SU-DHL-6 (cell line): ENCODE results near the gene DENND6B.

ENCODE experiments used
- EZH2phosphoT487 ChIP-seq: fragments of 200-600 bp; sonication (generic), shearing (Covaris generic); conservative IDR thresholded peaks from 2 replicates; pipeline ENCODE4 v1.6.1; 2018; ENCODE audit warnings: mild to moderate bottlenecking, antibody characterized with exemption, low read length, moderate library complexity, mixed read lengths
- TF ChIP-seq, protein P1 (sequence below): fragments of 200-600 bp; sonication (generic); IDR thresholded peaks from one replicate; pipeline ENCODE4 v1.5.1; 2017; ENCODE audit warnings: antibody characterized with exemption, mild to moderate bottlenecking, low read length, moderate library complexity; ENCODE audit not compliant: insufficient read depth, poor library complexity, severe bottlenecking

DNA sequence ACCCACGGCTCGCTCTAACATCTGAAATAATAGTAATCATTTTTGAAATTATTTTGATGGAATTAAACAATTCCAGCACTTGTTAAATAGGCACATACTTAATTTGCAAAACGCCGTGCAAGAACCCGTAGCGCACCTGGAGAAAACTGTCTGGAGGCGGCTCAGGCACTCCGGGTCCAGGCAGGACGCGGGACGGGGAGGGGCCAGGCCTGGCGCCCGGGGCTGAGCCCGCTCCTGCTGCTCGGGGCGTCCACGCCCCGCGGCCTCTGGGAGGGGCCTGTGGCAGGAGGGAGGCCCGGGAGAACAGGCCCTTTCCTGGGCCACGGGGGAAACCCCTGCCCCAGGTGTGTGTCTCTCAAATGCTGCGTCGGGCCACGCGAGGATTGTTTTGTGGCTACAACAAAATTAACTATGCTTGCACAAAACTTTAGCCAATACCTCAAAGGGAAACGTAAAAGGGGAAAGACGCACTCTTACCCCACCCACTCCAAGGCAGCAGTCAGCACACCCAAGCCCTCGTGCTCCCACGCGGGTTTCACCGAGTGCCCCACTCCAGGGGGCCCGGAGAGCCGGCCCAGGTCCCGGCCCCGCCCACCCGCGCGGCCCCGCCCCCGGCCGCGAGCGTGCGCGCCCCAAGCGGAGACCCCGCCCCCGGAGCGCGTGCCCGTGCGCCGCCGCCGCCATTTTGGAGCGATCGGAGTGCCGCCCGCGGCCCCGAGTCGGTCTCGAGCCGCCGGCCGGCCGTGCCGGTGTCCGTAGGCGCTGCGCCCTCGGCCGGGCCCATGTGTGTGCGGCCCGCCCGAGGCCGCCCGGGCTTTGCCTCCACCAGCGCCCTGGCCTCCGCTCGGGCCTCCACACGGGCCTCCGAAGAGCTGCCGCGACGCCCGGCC, 16.1 kb upstream of the DENND6B start, which contains the start of gene PPP6R2:
- TF ChIP-seq, protein P1, sequence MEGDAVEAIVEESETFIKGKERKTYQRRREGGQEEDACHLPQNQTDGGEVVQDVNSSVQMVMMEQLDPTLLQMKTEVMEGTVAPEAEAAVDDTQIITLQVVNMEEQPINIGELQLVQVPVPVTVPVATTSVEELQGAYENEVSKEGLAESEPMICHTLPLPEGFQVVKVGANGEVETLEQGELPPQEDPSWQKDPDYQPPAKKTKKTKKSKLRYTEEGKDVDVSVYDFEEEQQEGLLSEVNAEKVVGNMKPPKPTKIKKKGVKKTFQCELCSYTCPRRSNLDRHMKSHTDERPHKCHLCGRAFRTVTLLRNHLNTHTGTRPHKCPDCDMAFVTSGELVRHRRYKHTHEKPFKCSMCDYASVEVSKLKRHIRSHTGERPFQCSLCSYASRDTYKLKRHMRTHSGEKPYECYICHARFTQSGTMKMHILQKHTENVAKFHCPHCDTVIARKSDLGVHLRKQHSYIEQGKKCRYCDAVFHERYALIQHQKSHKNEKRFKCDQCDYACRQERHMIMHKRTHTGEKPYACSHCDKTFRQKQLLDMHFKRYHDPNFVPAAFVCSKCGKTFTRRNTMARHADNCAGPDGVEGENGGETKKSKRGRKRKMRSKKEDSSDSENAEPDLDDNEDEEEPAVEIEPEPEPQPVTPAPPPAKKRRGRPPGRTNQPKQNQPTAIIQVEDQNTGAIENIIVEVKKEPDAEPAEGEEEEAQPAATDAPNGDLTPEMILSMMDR, result no peak
- TF ChIP-seq EZH2phosphoT487, result no peak
